GM21515 (cell line): ENCODE results near the gene EFNA5.
A peak's percentile ranks its signal among the peaks of the same experiment; 100 is the strongest.
"Not testable (repeated sequence)": the region's sequence is repeated elsewhere in the genome, so short reads cannot be mapped to it uniquely, and the experiment has no call there.

Source experiments
- ATAC-seq: cut with Tn5 transposase; IDR thresholded peaks from one replicate; pipeline ENCODE4 v1.9.1; 2021; ENCODE audit not compliant: unreplicated experiment

EFNA5 gene

GRCh38 chr5:107466233-107466769, 204.4 kb downstream of the EFNA5 start:
- ATAC-seq: no peak

- no peak for ATAC-seq
Observed at GRCh38 chr5:107464876-107465275, 205.9 kb downstream of the EFNA5 start.

DNA sequence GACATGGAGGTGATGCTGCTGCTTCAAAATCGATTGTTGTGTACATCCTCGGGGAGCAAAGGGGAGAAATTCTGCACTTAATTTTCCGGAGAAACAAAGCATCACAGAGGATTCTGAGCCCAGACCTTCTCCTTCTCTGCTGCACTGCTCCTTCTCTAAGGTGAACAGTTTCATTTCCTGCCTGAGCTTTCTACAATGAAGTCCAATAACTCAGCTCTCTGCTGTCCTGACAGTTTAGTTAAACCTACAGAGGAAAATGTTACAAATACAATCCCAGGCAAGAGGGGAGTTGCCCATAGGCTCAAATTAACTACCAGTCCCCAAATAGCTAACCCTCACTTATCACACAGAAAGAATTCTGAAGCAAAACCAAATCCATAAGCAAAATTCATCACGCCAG, 206.3 kb downstream of the EFNA5 start:
- ATAC-seq: peak; percentile 52

GRCh38 chr5:107463731-107464130, 207.0 kb downstream of the EFNA5 start:
- no peak for ATAC-seq

- ATAC-seq: no peak
Observed at GRCh38 chr5:107461770-107462169, 209.0 kb downstream of the EFNA5 start.

- no peak for ATAC-seq
Observed at GRCh38 chr5:107460789-107461188, 209.9 kb downstream of the EFNA5 start.

GRCh38 chr5:107459605-107460004, 211.1 kb downstream of the EFNA5 start:
- ATAC-seq: no peak

- ATAC-seq: no peak
Observed at GRCh38 chr5:107458322-107458721, 212.4 kb downstream of the EFNA5 start.

- no peak for ATAC-seq
Observed at GRCh38 chr5:107457881-107458280, 212.9 kb downstream of the EFNA5 start.

DNA sequence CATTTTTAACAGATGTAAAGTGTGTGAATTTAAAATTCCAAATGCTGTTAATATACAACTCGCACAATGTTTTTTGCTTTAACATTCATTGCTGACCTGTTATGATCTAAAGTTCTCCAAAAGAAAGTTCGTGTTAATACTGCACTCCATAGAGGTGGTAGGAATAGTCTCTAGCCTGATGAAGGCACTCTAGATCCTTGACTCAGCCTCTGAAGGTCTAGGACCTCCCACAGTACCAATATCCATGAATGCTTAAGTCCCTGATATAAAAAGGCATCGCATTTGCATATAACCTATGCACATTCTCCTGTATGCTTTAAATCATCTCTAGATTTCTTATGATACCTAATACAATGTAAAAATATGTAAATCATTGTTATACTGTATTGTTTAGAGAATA, 213.6 kb downstream of the EFNA5 start:
- ATAC-seq: no peak

DNA sequence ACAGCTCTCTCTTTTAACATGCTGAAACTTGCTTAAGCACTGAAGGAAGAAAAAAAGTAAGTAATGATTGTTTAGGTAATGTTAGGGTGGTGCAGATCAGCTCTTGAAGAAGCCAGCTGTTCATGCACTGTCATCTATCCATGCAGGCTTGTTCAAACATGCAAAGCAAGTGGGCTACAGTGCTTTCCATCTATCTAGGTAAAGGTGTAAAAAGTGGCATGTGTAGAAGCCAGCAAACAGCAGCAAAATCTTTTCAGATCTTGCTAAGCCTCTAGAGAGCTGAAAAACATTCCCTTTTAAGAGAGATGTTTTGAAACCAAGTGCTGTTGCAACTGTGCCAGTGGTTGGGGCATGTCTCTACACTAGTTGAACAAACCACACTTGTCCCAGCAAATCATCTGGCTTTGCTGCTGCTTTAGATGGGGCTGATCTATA, 214.4 kb downstream of the EFNA5 start:
- peak; percentile 73 for ATAC-seq

- no peak for ATAC-seq
Observed at GRCh38 chr5:107455111-107455544, 215.6 kb downstream of the EFNA5 start.

DNA sequence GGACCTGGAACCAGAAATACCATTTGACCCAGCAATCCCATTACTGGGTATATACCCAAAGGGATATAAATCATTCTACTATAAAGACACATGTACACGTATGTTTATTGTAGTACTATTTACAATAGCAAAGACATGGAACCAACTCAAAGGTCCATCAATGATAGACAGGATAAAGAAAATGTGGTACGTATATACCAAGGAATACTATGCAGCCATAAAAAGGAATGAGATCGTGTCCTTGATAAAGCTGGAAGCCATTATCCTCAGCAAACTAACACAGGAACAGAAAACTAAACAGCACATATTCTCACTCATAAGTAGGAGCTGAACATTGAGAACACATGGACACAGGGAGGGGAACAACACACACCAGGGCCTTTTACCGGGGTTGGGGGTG, 218.9 kb downstream of the EFNA5 start:
- ATAC-seq: not testable (repeated sequence)

- no peak for ATAC-seq
Observed at GRCh38 chr5:107451028-107451427, 219.7 kb downstream of the EFNA5 start.

- no peak for ATAC-seq
Observed at GRCh38 chr5:107450531-107450930, 220.2 kb downstream of the EFNA5 start.

GRCh38 chr5:107449369-107449768, 221.4 kb downstream of the EFNA5 start:
- no peak for ATAC-seq

DNA sequence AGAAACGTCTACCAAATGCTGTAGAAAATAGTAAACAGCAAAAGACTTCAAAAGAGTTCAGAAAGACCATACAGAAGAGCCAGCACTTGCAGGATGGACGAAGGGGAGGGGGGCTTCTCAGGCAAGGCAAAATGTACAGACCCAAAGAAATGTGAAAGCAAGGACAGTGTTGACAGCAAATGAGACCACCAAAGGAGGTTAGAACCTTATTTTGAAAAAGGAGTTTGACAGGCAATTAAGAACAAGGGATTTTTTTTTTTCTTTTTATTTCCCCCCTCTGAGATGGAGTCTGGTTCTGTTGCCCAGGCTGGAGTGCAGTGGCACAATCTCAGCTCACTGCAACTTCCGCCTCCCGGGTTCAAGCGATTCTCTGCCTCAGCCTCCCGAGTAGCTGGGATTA, 223.2 kb downstream of the EFNA5 start:
- ATAC-seq: no peak

GRCh38 chr5:107446972-107447371, 223.8 kb downstream of the EFNA5 start:
- ATAC-seq: no peak

GRCh38 chr5:107444300-107444699, 226.4 kb downstream of the EFNA5 start:
- no peak for ATAC-seq

DNA sequence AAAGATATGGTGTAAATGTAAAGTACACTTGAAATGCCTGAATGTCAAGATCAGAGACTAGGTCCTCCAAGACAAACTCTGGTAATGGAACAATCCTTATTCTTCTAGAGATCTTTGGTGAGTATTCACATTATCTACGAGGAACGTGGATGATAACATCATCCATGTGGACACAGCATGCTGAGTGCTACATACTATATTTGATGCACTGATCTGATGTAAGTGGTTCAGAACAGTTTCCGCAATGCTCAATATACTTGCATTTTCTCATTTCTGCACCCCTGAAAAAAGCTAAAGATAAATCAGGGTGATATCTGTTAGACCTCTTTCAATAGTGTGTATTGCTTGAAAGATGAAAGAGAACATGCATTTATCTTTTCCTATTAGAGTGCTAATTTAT, 226.8 kb downstream of the EFNA5 start:
- no peak for ATAC-seq

GRCh38 chr5:107442452-107442851, 228.3 kb downstream of the EFNA5 start:
- ATAC-seq: no peak

DNA sequence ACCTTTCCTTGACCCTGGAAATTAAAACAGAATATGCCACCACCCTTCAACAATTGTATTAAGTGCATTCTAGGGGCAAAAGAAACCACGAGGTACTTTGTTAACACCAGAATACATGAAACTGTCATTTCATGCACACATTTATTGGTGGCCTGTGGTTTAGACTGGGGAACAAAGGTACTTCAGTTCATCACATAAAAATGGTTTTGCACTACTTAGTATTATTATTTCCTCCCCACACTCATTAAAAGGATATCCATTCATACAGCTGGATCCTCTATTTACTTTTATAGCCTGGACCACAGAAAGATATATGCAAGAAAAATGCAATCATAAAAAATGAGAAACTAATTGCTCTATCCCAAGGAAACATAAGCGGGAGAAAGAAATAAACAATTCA, 230.9 kb downstream of the EFNA5 start:
- no peak for ATAC-seq

GRCh38 chr5:107437986-107438510, 232.7 kb downstream of the EFNA5 start:
- no peak for ATAC-seq
